ENCODE data around the gene PPP1R3E.

Gene PPP1R3E

DNA sequence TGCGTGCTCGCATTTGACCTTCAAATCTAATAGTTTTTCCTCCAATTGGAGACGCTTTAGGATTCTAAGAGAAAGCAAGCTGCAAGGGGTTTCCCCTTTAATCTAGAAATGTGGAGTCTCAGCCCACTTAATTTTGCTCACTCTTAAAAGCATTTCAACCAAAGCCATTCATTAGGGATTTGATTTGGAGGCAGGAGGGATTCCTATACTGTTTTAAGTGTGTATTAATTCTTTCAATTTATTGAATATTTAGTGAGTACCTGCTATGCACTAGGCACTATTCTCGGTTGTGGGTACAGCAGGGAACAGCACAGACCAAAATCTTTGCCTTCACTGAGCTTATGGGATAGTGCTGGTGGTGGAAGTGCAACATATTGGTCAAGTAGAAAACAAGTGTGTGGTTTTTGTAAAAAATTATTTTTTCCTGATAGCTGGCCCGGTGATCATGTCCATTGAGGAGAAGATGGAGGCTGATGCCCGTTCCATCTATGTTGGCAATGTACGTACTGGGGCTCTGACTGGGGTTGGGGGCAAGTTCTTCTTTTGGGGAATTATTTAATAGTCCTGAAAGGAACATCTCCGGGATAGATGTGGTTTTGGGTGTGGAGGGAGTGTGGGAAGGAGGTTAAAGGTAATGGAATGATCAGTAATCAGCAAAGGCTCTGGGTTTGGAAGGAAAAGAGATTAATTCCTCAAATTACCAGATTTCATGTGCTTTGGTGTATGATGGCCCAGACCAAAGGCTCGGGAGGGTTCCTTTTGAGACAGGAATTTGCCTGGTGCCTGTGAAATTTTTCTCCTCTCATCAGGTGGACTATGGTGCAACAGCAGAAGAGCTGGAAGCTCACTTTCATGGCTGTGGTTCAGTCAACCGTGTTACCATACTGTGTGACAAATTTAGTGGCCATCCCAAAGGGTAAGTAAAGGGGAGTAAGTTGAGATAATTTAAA, 20.2 kb upstream of the PPP1R3E start:
- DNase-seq (ENCODE audit: low read depth) = no peak

DNA sequence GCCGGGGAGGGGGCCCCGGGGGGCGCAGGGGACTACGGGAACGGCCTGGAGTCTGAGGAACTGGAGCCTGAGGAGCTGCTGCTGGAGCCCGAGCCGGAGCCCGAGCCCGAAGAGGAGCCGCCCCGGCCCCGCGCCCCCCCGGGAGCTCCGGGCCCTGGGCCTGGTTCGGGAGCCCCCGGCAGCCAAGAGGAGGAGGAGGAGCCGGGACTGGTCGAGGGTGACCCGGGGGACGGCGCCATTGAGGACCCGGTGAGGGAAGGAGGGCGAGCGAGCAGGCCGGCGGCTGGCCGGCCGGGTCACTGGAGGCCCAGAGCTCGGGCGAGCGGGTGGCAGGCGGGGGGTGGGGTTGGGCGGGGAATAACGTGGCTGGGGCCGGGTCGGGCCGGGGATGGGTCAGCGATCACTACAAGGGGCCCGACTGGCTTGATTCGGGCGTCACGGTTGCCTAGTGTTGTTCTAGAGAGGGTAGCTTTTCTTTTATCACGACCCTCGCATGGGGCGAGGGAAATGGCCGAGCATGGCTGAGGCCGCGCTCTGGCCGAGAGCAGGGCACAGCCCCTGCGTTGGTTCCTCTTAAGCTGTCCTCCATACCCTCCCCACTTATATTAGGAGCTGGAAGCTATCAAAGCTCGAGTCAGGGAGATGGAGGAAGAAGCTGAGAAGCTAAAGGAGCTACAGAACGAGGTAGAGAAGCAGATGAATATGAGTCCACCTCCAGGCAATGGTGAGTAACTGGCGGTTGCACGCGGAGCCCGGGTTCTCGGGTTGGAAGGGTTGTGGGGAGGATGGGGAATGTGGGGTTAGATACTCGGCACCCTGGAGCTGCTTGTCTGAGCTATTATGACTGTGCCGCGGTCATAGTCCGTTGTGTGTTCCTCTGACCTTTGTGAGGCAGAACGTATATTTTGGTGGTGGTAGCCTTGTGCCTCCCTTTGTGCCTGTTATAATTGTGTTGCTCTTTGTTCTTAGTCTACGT, 19.2 kb upstream of the PPP1R3E start:
- DNase-seq (ENCODE audit: low read depth) = no peak

DNA sequence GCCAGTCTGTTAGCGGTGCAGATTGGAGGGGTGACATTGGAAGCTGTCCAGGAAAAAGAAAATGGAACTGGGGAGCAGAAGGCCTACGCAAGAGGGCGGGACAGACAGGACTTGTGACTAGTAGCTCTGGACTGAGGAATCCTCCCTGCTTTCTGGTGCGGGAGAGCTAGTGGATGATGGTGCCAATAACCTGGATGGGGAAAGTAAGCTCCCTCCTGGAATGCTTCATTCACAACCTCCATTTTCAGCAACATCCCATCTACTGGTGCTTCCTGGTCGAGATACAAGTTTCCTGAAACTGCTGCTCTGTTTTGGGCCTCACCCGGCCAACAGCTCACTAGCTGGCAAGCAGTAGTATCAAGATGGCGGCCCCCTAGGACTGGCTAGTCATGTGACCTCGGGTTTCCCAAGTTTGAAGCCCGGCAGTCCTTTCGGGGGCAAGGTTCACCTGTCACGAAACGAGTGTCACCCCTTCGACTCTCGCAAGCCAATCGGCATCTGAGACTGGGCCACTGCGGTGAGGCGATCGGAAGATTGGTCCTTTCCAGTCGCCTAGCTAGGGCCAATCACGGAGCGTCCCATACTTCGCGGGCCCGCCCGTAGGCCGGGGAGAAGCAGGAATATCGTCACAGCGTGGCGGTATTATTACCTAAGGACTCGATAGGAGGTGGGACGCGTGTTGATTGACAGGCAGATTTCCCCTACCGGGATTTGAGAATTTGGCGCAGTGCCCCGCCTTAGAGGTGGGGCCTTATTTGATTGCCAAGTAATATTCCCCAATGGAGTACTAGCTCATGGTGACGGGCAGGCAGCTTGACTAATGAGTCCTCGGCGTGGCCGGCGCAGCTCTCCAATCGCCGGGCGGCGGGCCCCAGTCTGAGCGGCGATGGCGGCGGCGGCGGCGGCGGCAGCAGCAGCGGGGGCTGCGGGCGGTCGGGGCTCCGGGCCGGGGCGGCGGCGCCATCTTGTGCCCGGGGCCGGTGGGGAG, 18.2 kb upstream of the PPP1R3E start, which contains the start of gene PABPN1:
Gene PABPN1 (plus strand): TSS at position 874 of the 988 bp plus-strand sequence. CDS start 13 bp downstream, at position 887.
- peak; percentile 96 for DNase-seq (ENCODE audit: low read depth)

DNA sequence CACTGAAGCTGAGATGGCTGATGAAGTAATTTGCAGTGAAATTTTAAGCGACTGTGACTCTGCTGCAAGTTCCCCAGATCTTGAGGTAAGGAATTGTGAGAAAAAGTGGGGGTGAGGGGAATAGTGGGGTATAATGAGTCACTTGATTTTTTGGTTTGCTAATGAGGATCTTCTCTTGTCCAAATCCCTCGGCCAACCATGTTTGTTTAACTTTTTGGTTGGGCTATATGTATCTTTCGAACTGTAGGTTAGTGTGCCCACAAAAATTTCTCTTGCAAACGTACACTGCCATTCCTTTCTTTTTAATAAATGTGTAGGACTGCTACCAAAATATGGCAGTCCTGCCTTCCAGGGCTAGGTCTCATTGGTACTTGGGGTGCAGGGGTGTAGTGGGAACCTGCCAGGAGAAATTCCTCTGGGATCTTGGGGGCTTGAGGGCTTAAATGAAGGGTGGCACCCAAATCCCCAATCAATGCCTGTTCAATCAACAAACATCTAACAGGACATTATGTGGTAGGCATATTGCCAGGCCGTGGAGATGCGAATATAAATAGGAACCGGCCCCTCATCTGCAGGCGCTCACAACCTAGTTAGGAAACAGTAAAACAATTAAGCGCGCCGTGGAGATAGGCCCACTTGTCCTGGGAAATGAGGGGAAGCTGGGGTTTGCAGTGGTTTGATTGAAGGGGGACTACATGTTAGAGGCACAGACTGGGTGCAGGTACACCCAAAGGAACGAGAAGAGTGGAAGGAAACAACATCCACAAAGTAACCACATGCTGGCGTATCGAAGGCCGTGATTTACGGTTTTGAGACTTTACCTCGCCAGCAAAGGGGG, 17.3 kb upstream of the PPP1R3E start:
- DNase-seq (ENCODE audit: low read depth) = no peak

DNA sequence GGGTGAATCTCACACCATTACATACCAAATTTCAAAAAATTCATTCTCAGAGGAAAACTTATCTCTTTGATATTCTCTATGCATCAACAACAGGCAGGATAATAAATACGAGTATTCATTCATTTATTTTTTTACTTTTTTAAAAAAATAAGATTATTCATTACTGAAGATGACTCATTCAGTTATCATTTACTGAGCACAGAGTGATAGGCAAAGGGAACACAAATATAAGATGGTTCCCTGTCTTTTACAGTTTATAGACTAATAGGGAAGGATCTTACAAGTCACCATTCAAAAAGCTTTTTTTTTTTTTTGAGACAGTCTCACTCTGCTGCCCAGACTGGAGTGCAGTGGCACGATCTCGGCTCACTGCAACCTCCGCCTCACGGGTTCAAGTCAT, 13.6 kb upstream of the PPP1R3E start:
- no peak for DNase-seq (ENCODE audit: low read depth)

DNA sequence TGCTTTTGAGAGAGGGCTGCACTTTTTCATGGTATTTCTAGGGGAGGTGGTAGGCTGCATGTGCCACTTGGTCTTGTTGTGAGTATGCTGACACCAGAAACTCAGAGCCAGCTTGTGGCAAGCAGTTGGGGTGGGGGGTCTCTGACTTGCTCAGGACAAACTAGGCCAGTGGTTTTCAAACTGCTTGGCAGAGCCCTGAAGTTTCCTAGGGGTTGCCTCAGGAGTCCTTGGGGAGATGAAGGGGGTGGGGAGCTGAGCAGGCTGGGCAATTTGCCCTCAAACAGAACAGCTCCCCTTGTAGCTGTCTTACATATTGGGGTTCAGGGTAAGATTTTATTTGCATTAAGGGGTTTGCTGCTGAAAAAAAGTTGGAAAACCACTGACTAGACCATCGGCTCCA, 7.9 kb upstream of the PPP1R3E start:
- no peak for DNase-seq (ENCODE audit: low read depth)

DNA sequence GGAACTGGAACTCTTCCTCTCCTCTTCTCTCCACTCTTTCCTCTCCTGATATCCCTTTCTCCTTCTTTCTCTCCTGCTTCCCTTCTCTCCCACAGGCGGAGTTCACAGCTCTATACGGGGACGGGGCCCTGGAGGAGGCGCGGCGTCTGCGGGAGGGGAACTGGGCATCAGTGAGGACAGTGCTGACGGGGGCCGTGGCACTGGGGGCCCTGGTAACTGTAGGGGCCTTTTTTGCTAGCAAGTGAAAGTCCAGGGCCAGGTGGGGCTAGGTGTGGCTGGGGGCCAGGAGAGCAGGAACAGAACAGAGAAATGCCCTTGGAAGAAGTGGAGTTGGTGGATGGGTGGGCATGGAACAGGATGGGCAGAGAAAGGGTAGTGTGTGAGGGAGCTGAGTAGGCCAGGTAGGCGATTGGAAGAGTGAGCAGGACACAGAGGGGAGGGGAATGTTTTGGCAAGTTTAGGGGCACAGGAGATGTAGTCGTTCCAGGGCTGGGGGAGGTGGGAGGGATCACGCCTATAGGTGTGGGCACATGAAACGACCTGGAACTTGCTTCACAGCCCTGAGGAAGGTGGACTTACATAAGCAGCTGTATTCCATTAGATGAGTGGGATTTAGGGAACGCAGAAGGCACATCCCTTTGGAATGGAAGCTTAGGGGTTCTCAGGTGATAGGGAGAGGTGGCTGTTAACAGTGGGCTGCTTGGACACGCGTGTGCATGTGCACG, 6.2 kb upstream of the PPP1R3E start:
- no peak for DNase-seq (ENCODE audit: low read depth)

DNA sequence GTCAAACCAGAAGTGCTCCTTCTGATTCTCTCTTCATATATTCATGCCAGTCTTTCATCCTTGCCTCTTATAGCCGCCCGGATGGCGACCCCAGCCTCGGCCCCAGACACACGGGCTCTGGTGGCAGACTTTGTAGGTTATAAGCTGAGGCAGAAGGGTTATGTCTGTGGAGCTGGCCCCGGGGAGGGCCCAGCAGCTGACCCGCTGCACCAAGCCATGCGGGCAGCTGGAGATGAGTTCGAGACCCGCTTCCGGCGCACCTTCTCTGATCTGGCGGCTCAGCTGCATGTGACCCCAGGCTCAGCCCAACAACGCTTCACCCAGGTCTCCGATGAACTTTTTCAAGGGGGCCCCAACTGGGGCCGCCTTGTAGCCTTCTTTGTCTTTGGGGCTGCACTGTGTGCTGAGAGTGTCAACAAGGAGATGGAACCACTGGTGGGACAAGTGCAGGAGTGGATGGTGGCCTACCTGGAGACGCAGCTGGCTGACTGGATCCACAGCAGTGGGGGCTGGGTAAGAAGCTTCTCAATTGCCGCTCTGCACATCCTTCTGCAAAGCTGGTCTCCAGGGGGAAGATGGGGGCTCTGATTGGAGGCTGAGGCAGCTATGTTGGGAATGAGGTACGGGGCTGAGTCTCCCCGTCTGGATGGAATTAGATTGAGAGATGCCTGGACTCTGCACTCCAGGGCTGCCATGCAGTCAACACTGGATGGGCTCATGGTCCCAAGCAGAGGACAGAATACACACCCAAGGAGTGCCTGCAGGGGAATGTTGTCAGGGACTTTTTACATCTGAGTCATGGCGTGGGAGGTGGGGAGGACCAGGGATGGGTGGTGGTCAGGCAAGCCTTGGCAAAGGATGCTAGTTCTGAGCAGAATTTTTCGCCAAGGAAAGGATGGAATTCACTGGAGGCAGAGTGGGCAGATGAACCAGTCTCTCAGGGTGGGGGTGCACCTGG, 5.3 kb upstream of the PPP1R3E start:
- DNase-seq (ENCODE audit: low read depth) = no peak

DNA sequence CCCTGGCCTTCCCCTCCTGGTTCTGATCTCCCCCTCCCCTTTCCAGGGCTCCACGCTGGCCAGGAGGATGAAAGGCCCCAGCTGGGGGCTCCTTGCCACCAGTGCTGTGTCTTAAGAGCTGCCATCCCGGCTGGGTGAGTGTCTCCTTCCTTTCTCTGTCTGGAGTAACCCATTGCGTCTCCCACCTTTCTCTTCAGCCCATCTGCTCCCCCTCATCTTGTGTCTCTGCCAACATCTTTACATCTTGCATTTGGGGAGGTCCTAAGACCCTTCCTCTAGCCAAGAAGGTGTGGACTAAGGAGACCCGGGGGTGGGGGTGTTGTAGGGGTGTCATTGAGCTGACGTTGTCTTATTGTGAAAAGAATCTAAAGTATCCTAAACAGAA, 4.5 kb upstream of the PPP1R3E start:
- DNase-seq (ENCODE audit: low read depth) = no peak

DNA sequence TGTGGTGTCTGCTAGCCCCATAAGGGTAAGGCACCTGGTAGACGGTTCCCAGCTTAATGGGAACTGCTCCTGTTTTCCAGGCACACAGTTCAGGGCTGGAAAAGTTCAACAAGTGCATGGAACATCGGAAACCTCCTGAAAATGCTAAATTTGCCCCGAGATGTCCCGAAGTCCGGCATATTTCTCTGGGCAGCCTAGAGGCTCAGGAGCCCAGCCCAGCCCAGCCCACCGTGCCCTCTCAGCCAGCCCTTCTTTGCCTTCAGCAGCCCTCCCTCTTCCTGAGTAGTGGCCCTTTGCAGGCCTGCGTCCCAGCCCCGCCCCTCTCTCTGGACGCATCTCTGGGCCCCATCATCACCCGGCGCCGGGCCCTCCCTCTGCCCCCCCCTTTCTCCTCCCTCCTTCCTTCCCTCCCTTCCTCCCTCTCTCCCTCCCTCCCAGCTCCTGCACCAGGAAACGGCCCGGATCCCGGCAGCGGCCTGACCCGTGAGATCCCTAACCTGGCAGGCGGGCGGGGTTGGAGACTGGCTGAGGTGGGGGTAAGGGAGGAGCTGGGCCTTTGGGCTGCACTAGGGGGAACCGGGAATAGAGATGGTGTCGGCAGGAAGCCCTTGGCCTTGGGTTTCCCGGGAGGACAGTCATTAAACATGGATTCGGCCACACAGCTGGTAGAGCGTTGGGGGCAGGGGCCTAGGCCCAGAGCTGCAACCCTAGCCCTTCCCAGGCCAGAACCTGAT, 3.9 kb upstream of the PPP1R3E start, which contains the start of gene BCL2L2:
Gene BCL2L2 (plus strand): TSS at position 422 of the 734 bp plus-strand sequence. CDS start 935 bp downstream, outside the sequence.
- DNase-seq (ENCODE audit: low read depth) = no peak

DNA sequence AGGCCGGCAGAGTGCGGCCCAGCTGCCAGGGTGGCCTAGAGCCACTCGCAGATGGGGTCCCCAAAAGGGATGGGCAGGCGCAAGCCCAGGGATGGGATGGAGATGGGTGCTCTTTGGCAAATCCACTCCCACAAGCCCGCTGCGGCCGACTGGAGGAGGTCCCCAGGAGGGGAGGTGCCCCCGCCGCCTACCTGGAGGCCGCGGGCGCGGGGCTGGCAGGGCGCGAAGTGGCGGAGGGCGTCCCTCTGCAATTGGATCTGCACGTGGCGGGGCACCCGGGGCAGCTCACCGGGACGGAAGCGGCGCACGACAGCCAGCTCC, 730 bp downstream of the PPP1R3E start:
- DNase-seq (ENCODE audit: low read depth) = no peak

DNA sequence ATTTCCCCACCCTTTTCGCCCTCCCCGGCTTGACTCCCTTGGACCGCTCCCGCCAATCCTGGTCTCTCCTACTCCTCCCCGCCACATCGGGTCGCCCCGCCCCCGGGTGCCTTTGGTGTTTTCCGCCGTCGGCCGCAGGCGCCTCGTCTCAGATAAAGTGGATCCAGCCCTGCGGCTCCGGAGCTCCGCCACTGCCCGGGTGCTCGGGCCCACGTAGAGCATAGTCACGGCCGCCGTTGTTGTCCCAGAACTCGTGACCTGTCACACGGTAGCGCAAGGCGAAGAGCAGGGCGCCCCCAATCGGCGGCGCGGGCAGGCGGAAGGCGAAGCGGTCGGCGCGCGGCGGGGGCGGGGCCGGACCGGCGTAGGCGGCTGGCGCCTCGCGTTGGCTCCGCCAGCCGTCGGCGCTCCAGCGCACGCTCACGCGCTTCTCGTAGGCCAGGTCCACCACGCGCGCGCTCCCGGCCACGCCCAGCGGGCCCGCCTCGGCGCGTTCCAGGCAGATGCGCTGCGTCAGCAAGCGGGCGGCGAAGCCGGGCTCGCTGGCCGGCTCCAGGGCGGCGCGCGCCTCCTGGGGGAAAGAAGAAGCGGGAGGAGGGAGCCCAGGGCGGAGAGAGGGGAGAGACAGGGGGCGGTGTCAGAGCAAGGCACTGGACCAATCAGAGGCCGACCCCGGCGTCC, 1.2 kb downstream of the PPP1R3E start:
- peak; percentile 92 for DNase-seq (ENCODE audit: low read depth)

DNA sequence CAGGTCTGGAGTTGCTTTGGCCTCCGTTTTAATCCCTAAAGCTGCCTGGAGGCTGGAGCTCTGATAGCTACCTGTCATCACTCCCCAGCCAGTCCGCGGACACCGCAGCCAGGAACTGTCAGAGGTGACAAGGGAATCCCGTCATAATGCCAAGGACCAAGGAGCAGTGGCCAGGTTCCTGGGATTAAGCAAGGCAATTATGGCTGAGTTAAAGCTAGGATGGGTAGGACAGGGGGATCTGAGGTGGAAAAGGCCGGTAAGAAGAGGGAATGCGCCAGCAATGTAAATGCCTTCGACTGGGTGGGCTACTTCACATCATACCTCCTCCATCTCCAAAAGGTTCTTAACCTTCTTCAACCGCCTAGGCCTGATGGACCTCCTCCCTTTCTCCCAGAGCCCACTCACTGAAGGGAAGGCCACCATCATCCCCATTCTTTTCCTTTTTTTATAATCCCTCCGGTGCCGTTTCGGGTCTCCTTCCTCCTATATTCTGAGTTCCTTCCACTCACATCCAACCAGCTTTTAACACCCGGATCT, 1.9 kb downstream of the PPP1R3E start:
- DNase-seq (ENCODE audit: low read depth) = no peak

DNA sequence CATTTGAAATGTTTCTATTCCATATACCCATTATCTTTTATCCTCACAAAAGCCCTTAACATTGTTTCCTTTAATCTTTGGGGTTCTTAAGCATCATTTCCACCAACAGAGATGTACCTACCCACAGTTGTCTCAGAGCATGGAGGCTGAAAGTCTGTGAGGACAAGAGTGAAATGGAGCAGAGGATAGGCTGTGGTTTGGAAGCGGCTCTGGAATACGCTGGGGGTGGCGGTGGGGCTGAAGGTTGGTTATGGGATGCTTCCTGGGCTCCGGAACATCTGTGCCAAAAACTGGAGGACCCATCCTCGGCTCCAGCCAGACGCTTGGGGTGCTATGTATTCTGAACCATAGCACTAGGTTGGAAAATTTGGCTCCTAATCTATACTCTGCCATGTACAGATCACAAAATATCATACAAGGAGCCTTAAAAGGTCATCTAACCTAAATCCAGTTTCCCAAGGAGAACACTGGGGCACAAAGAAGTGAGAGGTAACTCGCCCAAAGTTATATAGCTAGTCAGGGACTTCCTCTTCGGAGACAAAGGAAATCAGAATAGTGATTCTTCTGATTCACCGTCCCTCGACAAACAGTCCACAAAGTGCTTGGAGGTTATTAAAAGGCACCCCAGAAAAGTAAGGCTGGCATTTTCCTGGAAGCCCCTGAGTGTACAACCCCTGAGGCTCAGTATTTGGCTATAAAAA, 2.5 kb downstream of the PPP1R3E start:
- no peak for DNase-seq (ENCODE audit: low read depth)

DNA sequence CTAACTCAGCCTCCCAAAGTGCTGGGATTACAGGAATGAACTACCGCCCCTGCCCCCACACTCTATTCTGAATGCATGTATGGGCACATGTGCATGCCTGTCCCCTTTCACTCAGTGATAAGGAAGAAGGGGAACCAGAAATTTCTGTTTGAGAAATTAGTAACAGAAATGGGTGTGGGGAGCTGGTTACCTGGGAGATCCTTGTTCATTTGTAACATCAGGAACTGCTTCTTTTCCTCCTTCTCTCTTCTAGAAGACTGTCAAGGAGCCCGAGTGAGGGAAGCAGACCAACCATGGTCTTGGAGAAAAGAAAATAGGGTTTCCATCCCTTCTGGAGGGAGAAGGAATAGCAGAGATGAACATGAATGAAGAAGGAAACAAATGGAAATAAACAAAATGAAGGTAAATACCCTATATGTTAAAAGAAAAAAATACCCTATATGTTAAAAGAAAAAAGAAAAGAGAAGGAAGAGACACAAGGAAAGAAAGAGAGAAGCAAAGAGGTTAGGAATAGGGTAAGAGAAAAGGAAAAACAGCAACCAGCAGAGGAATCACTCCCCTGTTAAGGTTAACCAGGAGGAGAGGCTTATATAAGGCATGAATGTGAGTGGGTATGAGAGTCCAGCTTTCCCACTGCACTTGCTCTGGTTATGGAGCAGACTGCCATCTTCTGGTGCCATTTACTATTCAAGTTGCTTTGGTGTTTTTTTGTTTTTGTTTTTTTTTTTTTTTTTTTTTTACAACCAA, 3.3 kb downstream of the PPP1R3E start:
- DNase-seq (ENCODE audit: low read depth) = no peak
